OCI-LY7 (cell line): ENCODE data around the gene TOM1L2.

Source experiments
- CTCF ChIP-seq: fragments of 200-600 bp; sonication (generic); conservative IDR thresholded peaks from 2 replicates; pipeline ENCODE4 v1.5.1; 2014; ENCODE audit warnings: mild to moderate bottlenecking, antibody characterized with exemption, low read length, moderate library complexity, mixed read lengths
- EZH2phosphoT487 ChIP-seq: fragments of 200-600 bp; sonication (generic); IDR thresholded peaks from 2 replicates; pipeline ENCODE4 v1.6.1; 2018; ENCODE audit warnings: low read depth, borderline replicate concordance, mild to moderate bottlenecking, mixed run types, antibody characterized with exemption, low read length, moderate library complexity, mixed read lengths

DNA sequence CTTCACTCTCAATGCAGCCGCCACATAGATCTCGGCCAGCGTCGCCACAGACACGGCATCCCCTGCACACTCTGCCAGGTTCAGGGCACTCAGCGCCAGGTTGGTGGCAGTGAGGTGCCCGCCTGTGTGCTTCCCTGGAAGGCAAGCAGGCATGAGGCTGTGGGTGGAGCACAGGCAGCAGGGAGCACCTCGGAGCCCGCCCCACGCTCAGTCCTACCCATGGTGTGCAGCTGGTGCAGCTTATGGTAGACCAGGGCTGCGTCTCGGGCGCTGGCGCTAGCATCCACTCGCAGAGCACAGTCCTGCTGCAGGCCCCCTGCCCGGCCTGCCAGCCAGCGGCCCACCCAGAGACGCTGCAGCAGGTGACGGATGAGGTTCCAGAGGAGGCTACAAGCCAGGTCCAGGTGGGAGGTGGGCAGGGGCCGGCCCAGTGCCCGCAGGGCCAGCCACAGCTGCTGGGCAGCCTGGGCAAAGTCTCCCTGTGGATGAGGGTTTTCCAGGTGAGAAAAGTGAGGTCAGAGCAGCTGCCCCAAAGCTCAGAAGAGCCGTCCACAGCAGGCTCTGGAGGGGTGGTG lies 155.9 kb downstream of the TOM1L2 start:
- TF ChIP-seq CTCF (no peak), EZH2phosphoT487 (no peak)
